H1 (cell line): ENCODE results near the gene JMJD8. TPM values are rescaled to one million over a fixed set of nuclear protein-coding genes. Genes with fewer than 3 reads are reported as not detected.

Experiments used
- EP300 ChIP-seq, 2 experiments: IDR thresholded peaks; 1 replicate in 1 of 2; 2 replicates in 1 of 2; pipeline ENCODE4 v1.6.1; 2011 to 2012; ENCODE audit warnings: low read depth in 2 of 2, low read length in 2 of 2, mild to moderate bottlenecking in 2 of 2, borderline replicate concordance in 1 of 2, inconsistent platforms in 1 of 2, moderate library complexity in 1 of 2
- FOSL1 ChIP-seq: IDR thresholded peaks from 2 replicates; pipeline ENCODE4 v1.6.1; 2011; ENCODE audit warnings: mild to moderate bottlenecking, low read depth, low read length, moderate library complexity; ENCODE audit not compliant: insufficient read depth
- SAP30 ChIP-seq: fragments of 300-600 bp; sonication (generic); IDR thresholded peaks from 2 replicates; pipeline ENCODE4 v1.7.1; 2012; ENCODE audit warnings: low read length, moderate library complexity, mild to moderate bottlenecking, inconsistent platforms; ENCODE audit not compliant: insufficient read depth, insufficient replicate concordance
- polyA plus RNA-seq, 7 experiments: library from polyadenylated mRNA; depleted of rRNA in 3 of 7; stranded (reverse) in 5 of 7; unstranded in 2 of 7; fragments of >200 nt in 5 of 7; fragments of 200-250 nt in 2 of 7; gene quantifications; 1 replicate in 5 of 7; 2 replicates in 1 of 7; 4 replicates in 1 of 7; pipeline versions ENCODE4 v1.2.1 to v1.2.3, GENCODE V29; 2011 to 2013; ENCODE audit warnings: missing spikeins in 2 of 7, mixed read lengths in 2 of 7
- total RNA-seq: library from RNA; stranded (reverse); fragmentation: NEBNext Ultra II Directional; extraction: Animal tissue kit (Norgen Biotek cat#: 25700); gene quantifications from 2 replicates; pipeline ENCODE4 v1.2.1, GENCODE V29; 2021

Gene JMJD8
- total and polyA plus RNA-seq, 2 of the 8 experiments (the other 6 are each of a cell fraction or from before 2014, with no cell fraction given): 46.4 to 87.4 TPM

GRCh38 chr16:708019-708418 lies 23.9 kb upstream of the JMJD8 start (continued):
- no peak for TF ChIP-seq EP300 (IDR thresholded peaks at IDR 0.05; ENCODE audit: borderline replicate concordance in 1 of 2, low read depth in 2 of 2, low read length in 2 of 2)
- TF ChIP-seq SAP30: no peak
- TF ChIP-seq FOSL1: no peak
- TF ChIP-seq, all 59 proteins: peak for 0
